Measurements from ENCODE around the gene POU2AF3.

DNA sequence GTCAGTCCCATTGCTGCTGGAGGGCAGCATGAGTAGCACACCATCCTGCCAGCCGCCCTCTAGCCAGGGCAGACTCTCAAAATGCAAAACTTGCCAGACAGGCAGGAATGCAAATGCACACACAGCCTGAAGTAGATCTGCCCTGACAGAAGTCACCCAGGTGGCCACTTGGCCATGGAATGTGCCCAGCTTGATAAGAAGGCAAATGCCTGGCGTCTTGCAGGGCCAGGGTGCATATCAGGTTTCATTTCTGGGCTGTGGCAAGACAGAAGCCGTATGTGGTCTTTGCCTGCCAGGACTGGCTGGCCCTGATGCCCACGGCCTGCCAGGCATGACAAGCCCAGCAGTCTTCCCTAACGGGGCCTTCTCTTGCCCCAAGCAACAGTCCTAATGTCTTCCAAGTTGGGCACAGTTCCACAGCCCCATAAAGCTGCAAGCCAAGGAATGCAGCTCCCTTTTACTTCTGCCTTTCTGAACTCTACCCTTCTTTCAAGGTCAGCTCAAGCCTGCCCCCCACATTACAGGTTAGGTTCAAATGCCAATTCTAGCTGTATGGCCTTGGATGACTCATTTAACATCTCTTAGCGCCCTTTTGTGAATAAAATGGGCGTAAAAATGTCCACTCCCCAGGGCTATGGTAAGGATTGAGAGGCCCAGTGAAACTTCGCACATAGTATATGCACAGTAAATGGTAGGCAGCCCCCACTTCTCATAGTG is 29.7 kb downstream of the POU2AF3 start:
- TF ChIP-seq, protein P1, sequence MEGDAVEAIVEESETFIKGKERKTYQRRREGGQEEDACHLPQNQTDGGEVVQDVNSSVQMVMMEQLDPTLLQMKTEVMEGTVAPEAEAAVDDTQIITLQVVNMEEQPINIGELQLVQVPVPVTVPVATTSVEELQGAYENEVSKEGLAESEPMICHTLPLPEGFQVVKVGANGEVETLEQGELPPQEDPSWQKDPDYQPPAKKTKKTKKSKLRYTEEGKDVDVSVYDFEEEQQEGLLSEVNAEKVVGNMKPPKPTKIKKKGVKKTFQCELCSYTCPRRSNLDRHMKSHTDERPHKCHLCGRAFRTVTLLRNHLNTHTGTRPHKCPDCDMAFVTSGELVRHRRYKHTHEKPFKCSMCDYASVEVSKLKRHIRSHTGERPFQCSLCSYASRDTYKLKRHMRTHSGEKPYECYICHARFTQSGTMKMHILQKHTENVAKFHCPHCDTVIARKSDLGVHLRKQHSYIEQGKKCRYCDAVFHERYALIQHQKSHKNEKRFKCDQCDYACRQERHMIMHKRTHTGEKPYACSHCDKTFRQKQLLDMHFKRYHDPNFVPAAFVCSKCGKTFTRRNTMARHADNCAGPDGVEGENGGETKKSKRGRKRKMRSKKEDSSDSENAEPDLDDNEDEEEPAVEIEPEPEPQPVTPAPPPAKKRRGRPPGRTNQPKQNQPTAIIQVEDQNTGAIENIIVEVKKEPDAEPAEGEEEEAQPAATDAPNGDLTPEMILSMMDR (IDR thresholded peaks at IDR 0.05): no peak
- TF ChIP-seq NFIC (IDR thresholded peaks at IDR 0.05; ENCODE audit: borderline replicate concordance) (no peak), RCOR1 (IDR thresholded peaks at IDR 0.05; ENCODE audit: low read length) (no peak), EP300 (IDR thresholded peaks at IDR 0.05; ENCODE audit: borderline replicate concordance in 1 of 2, low read depth in 1 of 2, low read length in 1 of 2) (no peak), GABPA (IDR thresholded peaks at IDR 0.05; ENCODE audit: low read depth) (no peak), RAD21 (IDR thresholded peaks at IDR 0.05; ENCODE audit: low read length) (no peak), RFX5 (IDR thresholded peaks at IDR 0.05; ENCODE audit: low read length) (no peak), EZH2phosphoT487 (IDR thresholded peaks at IDR 0.05; ENCODE audit: borderline replicate concordance, low read depth) (no peak), TAF1 (IDR thresholded peaks at IDR 0.05; ENCODE audit: borderline replicate concordance, low read depth, low read length) (no peak), FOSL2 (IDR thresholded peaks at IDR 0.05; ENCODE audit: borderline replicate concordance, low read depth) (no peak), POLR2AphosphoS5 (IDR thresholded peaks at IDR 0.05; ENCODE audit: low read depth, low read length) (no peak)
- TF ChIP-seq, protein P2, sequence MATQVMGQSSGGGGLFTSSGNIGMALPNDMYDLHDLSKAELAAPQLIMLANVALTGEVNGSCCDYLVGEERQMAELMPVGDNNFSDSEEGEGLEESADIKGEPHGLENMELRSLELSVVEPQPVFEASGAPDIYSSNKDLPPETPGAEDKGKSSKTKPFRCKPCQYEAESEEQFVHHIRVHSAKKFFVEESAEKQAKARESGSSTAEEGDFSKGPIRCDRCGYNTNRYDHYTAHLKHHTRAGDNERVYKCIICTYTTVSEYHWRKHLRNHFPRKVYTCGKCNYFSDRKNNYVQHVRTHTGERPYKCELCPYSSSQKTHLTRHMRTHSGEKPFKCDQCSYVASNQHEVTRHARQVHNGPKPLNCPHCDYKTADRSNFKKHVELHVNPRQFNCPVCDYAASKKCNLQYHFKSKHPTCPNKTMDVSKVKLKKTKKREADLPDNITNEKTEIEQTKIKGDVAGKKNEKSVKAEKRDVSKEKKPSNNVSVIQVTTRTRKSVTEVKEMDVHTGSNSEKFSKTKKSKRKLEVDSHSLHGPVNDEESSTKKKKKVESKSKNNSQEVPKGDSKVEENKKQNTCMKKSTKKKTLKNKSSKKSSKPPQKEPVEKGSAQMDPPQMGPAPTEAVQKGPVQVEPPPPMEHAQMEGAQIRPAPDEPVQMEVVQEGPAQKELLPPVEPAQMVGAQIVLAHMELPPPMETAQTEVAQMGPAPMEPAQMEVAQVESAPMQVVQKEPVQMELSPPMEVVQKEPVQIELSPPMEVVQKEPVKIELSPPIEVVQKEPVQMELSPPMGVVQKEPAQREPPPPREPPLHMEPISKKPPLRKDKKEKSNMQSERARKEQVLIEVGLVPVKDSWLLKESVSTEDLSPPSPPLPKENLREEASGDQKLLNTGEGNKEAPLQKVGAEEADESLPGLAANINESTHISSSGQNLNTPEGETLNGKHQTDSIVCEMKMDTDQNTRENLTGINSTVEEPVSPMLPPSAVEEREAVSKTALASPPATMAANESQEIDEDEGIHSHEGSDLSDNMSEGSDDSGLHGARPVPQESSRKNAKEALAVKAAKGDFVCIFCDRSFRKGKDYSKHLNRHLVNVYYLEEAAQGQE (IDR thresholded peaks at IDR 0.05; ENCODE audit: low read depth, low read length): no peak
- TF ChIP-seq, protein P3, sequence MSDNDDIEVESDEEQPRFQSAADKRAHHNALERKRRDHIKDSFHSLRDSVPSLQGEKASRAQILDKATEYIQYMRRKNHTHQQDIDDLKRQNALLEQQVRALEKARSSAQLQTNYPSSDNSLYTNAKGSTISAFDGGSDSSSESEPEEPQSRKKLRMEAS (IDR thresholded peaks at IDR 0.05; ENCODE audit: low read depth): no peak
- TF ChIP-seq, protein P4, sequence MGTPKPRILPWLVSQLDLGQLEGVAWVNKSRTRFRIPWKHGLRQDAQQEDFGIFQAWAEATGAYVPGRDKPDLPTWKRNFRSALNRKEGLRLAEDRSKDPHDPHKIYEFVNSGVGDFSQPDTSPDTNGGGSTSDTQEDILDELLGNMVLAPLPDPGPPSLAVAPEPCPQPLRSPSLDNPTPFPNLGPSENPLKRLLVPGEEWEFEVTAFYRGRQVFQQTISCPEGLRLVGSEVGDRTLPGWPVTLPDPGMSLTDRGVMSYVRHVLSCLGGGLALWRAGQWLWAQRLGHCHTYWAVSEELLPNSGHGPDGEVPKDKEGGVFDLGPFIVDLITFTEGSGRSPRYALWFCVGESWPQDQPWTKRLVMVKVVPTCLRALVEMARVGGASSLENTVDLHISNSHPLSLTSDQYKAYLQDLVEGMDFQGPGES (IDR thresholded peaks at IDR 0.05; ENCODE audit: low read depth, low read length): no peak

Measured in SK-N-SH (cell line).